GM23338 (cell line): ENCODE results near the gene SPECC1. TPM values are rescaled to one million over a fixed set of nuclear protein-coding genes. Genes with fewer than 3 reads are reported as not detected.

ENCODE experiments used
- ATAC-seq: fragments of 200-7000 bp; cut with Tn5 transposase; 3 replicates; pipeline ENCODE4 v1.9.1; 2020
- DNase-seq: peaks from one replicate; pipeline ENCODE4 v3.0.0-alpha.2; 2015; ENCODE audit warnings: low spot score
- H2AFZ ChIP-seq: fragments of 200-600 bp; sonication (generic); 2 replicates; pipeline ENCODE4 v1.8.0; 2016; ENCODE audit warnings: antibody characterized with exemption, mild to moderate bottlenecking, moderate library complexity
- H3F3A ChIP-seq: fragments of 200-600 bp; sonication (generic); replicated peaks from 2 replicates; pipeline ENCODE4 v1.8.0; 2017; ENCODE audit warnings: antibody characterized with exemption, mixed run types, low read depth
- H3K27ac ChIP-seq: fragments of 200-600 bp; sonication (generic); 2 replicates; pipeline ENCODE4 v1.6.1; 2016; ENCODE audit warnings: low read depth
- H3K27me3 ChIP-seq: fragments of 200-600 bp; sonication (generic); 2 replicates; pipeline ENCODE4 v1.8.0; 2016; ENCODE audit warnings: mild to moderate bottlenecking, mixed run types, moderate library complexity; ENCODE audit not compliant: insufficient read depth
- H3K36me3 ChIP-seq: fragments of 200-600 bp; sonication (generic); 2 replicates; pipeline ENCODE4 v1.8.0; 2016; ENCODE audit warnings: mild to moderate bottlenecking; ENCODE audit not compliant: insufficient read depth
- H3K4me1 ChIP-seq: fragments of 200-600 bp; sonication (generic); 2 replicates; pipeline ENCODE4 v1.8.0; 2016; ENCODE audit warnings: mild to moderate bottlenecking, moderate library complexity; ENCODE audit not compliant: insufficient read depth
- H3K4me2 ChIP-seq: fragments of 200-600 bp; sonication (generic); 2 replicates; pipeline ENCODE4 v1.7.1; 2017; ENCODE audit warnings: mixed run types
- H3K4me3 ChIP-seq: fragments of 200-600 bp; sonication (generic); 2 replicates; pipeline ENCODE4 v1.6.1; 2016; ENCODE audit warnings: mixed run types
- H3K79me2 ChIP-seq: fragments of 200-600 bp; sonication (generic); replicated peaks from 2 replicates; pipeline ENCODE4 v1.8.0; 2017; ENCODE audit warnings: mild to moderate bottlenecking; ENCODE audit not compliant: insufficient read depth
- H3K9me2 ChIP-seq: fragments of 200-600 bp; sonication (generic); 2 replicates; pipeline ENCODE4 v1.8.0; 2017; ENCODE audit not compliant: insufficient read depth
- H4K20me1 ChIP-seq: fragments of 200-600 bp; sonication (generic); replicated peaks from 2 replicates; pipeline ENCODE4 v1.8.0; 2017; ENCODE audit warnings: mild to moderate bottlenecking; ENCODE audit not compliant: insufficient read depth
- H3K27ac Mint-ChIP-seq: 2 replicates; pipeline ENCODE4 v1.8.0; 2020; ENCODE audit warnings: inconsistent platforms, mild to moderate bottlenecking, moderate library complexity, mixed read lengths
- H3K27me3 Mint-ChIP-seq: 3 replicates; pipeline ENCODE4 v1.8.0; 2022; ENCODE audit warnings: low read depth, mild to moderate bottlenecking, moderate library complexity, mixed read lengths, inconsistent platforms; ENCODE audit not compliant: insufficient read depth, poor library complexity
- H3K36me3 Mint-ChIP-seq: 3 replicates; pipeline ENCODE4 v1.8.0; 2021; ENCODE audit warnings: low read depth, mild to moderate bottlenecking, inconsistent platforms, moderate library complexity, mixed read lengths
- H3K4me1 Mint-ChIP-seq: 3 replicates; pipeline ENCODE4 v1.8.0; 2020; ENCODE audit warnings: mild to moderate bottlenecking, inconsistent platforms, mixed read lengths
- H3K4me3 Mint-ChIP-seq: 3 replicates; pipeline ENCODE4 v1.8.0; 2021; ENCODE audit warnings: moderate library complexity, mild to moderate bottlenecking, inconsistent platforms, mixed read lengths
- H3K9me3 Mint-ChIP-seq: 3 replicates; pipeline ENCODE4 v1.8.0; 2020; ENCODE audit warnings: moderate library complexity, mild to moderate bottlenecking, inconsistent platforms, mixed read lengths
- CREB1 ChIP-seq: fragments of 250-450 bp; sonication (Bioruptor Pico); IDR thresholded peaks from 2 replicates; pipeline ENCODE4 v1.5.0; 2020; ENCODE audit warnings: low read depth, mild to moderate bottlenecking, moderate library complexity
- EZH2phosphoT487 ChIP-seq: fragments of 200-600 bp; sonication (generic); IDR thresholded peaks from one replicate; pipeline ENCODE4 v1.8.1; 2018; ENCODE audit warnings: antibody characterized with exemption; ENCODE audit not compliant: unreplicated experiment
- POLR2AphosphoS5 ChIP-seq: IDR thresholded peaks from 2 replicates; pipeline ENCODE4 v1.6.1; 2016; ENCODE audit warnings: antibody characterized with exemption, low read depth
- ZNF114 ChIP-seq: fragments of 250-450 bp; sonication (Bioruptor Pico); IDR thresholded peaks from 2 replicates; pipeline ENCODE4 v1.5.0; 2020; ENCODE audit warnings: mild to moderate bottlenecking, moderate library complexity
- polyA plus RNA-seq: library from polyadenylated mRNA; unstranded; fragments of >200 nt; fragmentation: Nextera tagmentation; extraction: Ambion mirVana; gene quantifications from 2 replicates; pipeline ENCODE4 v1.2.1, GENCODE V29; 2016
- total RNA-seq: library from RNA; depleted of rRNA; stranded (reverse); fragments of >200 nt; shearing (Covaris generic); gene quantifications from 2 replicates; pipeline ENCODE4 v1.2.3, GENCODE V29; 2014
- TF ChIP-seq, protein P1 (sequence below): fragments of 250-450 bp; sonication (Bioruptor Pico); IDR thresholded peaks from 2 replicates; pipeline ENCODE4 v1.5.0; 2020; ENCODE audit warnings: mild to moderate bottlenecking, moderate library complexity
- TF ChIP-seq, protein P2 (sequence below): IDR thresholded peaks from one replicate; pipeline ENCODE4 v1.6.1; 2018; ENCODE audit warnings: antibody characterized with exemption; ENCODE audit not compliant: unreplicated experiment

SPECC1 gene
- total and polyA plus RNA-seq, 2 experiments from 2014 or later, result 42.6 to 101 TPM

GRCh38 chr17:20254541-20254940 lies 245.4 kb downstream of the SPECC1 start (continued):
- TF ChIP-seq, protein P1, sequence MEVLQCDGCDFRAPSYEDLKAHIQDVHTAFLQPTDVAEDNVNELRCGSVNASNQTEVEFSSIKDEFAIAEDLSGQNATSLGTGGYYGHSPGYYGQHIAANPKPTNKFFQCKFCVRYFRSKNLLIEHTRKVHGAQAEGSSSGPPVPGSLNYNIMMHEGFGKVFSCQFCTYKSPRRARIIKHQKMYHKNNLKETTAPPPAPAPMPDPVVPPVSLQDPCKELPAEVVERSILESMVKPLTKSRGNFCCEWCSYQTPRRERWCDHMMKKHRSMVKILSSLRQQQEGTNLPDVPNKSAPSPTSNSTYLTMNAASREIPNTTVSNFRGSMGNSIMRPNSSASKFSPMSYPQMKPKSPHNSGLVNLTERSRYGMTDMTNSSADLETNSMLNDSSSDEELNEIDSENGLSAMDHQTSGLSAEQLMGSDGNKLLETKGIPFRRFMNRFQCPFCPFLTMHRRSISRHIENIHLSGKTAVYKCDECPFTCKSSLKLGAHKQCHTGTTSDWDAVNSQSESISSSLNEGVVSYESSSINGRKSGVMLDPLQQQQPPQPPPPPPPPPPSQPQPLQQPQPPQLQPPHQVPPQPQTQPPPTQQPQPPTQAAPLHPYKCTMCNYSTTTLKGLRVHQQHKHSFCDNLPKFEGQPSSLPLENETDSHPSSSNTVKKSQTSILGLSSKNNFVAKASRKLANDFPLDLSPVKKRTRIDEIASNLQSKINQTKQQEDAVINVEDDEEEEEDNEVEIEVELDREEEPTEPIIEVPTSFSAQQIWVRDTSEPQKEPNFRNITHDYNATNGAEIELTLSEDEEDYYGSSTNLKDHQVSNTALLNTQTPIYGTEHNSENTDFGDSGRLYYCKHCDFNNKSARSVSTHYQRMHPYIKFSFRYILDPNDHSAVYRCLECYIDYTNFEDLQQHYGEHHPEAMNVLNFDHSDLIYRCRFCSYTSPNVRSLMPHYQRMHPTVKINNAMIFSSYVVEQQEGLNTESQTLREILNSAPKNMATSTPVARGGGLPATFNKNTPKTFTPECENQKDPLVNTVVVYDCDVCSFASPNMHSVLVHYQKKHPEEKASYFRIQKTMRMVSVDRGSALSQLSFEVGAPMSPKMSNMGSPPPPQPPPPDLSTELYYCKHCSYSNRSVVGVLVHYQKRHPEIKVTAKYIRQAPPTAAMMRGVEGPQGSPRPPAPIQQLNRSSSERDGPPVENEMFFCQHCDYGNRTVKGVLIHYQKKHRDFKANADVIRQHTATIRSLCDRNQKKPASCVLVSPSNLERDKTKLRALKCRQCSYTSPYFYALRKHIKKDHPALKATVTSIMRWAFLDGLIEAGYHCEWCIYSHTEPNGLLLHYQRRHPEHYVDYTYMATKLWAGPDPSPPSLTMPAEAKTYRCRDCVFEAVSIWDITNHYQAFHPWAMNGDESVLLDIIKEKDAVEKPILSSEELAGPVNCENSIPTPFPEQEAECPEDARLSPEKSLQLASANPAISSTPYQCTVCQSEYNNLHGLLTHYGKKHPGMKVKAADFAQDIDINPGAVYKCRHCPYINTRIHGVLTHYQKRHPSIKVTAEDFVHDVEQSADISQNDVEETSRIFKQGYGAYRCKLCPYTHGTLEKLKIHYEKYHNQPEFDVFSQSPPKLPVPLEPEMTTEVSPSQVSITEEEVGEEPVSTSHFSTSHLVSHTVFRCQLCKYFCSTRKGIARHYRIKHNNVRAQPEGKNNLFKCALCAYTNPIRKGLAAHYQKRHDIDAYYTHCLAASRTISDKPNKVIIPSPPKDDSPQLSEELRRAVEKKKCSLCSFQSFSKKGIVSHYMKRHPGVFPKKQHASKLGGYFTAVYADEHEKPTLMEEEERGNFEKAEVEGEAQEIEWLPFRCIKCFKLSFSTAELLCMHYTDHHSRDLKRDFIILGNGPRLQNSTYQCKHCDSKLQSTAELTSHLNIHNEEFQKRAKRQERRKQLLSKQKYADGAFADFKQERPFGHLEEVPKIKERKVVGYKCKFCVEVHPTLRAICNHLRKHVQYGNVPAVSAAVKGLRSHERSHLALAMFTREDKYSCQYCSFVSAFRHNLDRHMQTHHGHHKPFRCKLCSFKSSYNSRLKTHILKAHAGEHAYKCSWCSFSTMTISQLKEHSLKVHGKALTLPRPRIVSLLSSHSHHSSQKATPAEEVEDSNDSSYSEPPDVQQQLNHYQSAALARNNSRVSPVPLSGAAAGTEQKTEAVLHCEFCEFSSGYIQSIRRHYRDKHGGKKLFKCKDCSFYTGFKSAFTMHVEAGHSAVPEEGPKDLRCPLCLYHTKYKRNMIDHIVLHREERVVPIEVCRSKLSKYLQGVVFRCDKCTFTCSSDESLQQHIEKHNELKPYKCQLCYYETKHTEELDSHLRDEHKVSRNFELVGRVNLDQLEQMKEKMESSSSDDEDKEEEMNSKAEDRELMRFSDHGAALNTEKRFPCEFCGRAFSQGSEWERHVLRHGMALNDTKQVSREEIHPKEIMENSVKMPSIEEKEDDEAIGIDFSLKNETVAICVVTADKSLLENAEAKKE (CRISPR knock-in tag), result no peak
- TF ChIP-seq EZH2phosphoT487, result no peak

DNA sequence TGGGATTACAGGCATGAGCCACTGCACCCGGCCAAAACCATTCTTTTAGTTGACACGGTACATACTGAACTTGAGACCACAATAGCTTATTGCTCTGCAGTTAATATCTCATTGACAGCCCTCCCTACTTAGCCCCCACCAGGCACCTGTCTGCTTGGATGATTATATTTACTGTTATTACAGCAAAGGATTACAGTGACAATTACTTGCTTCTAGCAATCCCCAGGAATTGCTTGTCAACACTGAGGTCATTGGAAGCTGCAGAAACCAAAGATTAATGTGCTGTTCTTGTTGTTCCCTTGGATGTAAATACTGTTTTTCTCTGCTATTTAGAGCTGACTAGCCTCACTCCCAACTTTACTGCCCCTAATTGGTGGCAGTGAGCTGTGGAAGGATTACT lies 247.0 kb downstream of the SPECC1 start:
- Histone ChIP-seq H3K27me3 (no peaks in the 10 kb centered on the region), H3K27ac (no peak overlapping the region), H3K9me2 (no peaks in the 10 kb centered on the region), H2AFZ (no peak overlapping the region), H3K79me2 (no peaks in the 10 kb centered on the region), H3K4me3 (no peak overlapping the region), H4K20me1 (peaks cover 5% of the 10 kb centered on the region), H3K36me3 (peaks cover 14% of the 10 kb centered on the region; the same call in 1 of the 2 replicates), H3K4me2 (no peak overlapping the region), H3F3A (no peaks in the 10 kb centered on the region), H3K4me1 (no peaks in the 10 kb centered on the region)
- ATAC-seq, result no peak
- DNase-seq, result no peak
- no peaks in the 10 kb centered on the region for H3K9me3 Mint-ChIP-seq
- no peak overlapping the region for H3K4me3 Mint-ChIP-seq
- H3K27me3 Mint-ChIP-seq, result peaks cover 2% of the 10 kb centered on the region
- H3K4me1 Mint-ChIP-seq, result no peaks in the 10 kb centered on the region; the same call in 1 of the 3 replicates
- peaks cover 62% of the 10 kb centered on the region for H3K36me3 Mint-ChIP-seq
- H3K27ac Mint-ChIP-seq, result no peak overlapping the region
- TF ChIP-seq CREB1 (CRISPR knock-in tag) (no peak), EZH2phosphoT487 (no peak), ZNF114 (CRISPR knock-in tag) (no peak), POLR2AphosphoS5 (no peak)
- TF ChIP-seq, protein P2, sequence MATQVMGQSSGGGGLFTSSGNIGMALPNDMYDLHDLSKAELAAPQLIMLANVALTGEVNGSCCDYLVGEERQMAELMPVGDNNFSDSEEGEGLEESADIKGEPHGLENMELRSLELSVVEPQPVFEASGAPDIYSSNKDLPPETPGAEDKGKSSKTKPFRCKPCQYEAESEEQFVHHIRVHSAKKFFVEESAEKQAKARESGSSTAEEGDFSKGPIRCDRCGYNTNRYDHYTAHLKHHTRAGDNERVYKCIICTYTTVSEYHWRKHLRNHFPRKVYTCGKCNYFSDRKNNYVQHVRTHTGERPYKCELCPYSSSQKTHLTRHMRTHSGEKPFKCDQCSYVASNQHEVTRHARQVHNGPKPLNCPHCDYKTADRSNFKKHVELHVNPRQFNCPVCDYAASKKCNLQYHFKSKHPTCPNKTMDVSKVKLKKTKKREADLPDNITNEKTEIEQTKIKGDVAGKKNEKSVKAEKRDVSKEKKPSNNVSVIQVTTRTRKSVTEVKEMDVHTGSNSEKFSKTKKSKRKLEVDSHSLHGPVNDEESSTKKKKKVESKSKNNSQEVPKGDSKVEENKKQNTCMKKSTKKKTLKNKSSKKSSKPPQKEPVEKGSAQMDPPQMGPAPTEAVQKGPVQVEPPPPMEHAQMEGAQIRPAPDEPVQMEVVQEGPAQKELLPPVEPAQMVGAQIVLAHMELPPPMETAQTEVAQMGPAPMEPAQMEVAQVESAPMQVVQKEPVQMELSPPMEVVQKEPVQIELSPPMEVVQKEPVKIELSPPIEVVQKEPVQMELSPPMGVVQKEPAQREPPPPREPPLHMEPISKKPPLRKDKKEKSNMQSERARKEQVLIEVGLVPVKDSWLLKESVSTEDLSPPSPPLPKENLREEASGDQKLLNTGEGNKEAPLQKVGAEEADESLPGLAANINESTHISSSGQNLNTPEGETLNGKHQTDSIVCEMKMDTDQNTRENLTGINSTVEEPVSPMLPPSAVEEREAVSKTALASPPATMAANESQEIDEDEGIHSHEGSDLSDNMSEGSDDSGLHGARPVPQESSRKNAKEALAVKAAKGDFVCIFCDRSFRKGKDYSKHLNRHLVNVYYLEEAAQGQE, result no peak
- TF ChIP-seq, protein P1 (CRISPR knock-in tag), result no peak
